ENCODE measurements around the gene TNS2. TPM values are rescaled to one million over a fixed set of nuclear protein-coding genes. Genes with fewer than 3 reads are reported as not detected.

TNS2 gene
- total and polyA plus RNA-seq, 2 of the 13 experiments (the other 11 are each of a cell fraction or from before 2014, with no cell fraction given), result 8.9 to 20.4 TPM

DNA sequence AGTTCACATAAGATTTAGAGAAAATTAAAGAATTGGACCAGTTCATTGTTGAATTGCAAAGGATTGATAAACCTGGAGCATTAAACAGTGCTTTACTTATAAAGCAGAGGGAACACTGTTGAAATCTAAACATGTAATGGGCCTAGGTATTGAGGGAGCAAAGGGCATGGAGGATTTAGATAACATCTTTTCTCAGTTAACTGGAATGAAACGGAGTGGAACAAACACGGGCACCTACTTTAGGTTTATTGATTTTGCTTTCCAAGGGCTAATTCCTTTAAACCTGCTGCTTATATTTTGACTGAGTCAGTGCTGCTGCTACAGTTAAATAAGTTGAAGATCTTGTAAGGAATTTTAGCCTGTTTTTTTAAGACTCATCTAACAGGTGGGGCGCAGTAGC, 38.0 kb upstream of the TNS2 start (continued):
- TF ChIP-seq, protein P1, sequence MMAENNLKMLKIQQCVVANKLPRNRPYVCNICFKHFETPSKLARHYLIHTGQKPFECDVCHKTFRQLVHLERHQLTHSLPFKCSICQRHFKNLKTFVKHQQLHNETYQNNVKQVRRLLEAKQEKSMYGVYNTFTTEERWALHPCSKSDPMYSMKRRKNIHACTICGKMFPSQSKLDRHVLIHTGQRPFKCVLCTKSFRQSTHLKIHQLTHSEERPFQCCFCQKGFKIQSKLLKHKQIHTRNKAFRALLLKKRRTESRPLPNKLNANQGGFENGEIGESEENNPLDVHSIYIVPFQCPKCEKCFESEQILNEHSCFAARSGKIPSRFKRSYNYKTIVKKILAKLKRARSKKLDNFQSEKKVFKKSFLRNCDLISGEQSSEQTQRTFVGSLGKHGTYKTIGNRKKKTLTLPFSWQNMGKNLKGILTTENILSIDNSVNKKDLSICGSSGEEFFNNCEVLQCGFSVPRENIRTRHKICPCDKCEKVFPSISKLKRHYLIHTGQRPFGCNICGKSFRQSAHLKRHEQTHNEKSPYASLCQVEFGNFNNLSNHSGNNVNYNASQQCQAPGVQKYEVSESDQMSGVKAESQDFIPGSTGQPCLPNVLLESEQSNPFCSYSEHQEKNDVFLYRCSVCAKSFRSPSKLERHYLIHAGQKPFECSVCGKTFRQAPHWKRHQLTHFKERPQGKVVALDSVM (CRISPR knock-in tag; IDR thresholded peaks at IDR 0.05), result no peak
- TF ChIP-seq SNAPC2 (CRISPR knock-in tag; IDR thresholded peaks at IDR 0.05), result no peak
- TF ChIP-seq NFE2L1 (CRISPR knock-in tag; IDR thresholded peaks at IDR 0.05; ENCODE audit: borderline replicate concordance), result no peak
- TF ChIP-seq NFE2 (CRISPR knock-in tag; IDR thresholded peaks at IDR 0.05), result no peak
- TF ChIP-seq, protein P2, sequence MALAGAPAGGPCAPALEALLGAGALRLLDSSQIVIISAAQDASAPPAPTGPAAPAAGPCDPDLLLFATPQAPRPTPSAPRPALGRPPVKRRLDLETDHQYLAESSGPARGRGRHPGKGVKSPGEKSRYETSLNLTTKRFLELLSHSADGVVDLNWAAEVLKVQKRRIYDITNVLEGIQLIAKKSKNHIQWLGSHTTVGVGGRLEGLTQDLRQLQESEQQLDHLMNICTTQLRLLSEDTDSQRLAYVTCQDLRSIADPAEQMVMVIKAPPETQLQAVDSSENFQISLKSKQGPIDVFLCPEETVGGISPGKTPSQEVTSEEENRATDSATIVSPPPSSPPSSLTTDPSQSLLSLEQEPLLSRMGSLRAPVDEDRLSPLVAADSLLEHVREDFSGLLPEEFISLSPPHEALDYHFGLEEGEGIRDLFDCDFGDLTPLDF (CRISPR knock-in tag; IDR thresholded peaks at IDR 0.05), result no peak
- no peak for TF ChIP-seq EZH2 (conservative IDR thresholded peaks at IDR 0.05; ENCODE audit: low read depth, low read length)
- TF ChIP-seq, protein P3, sequence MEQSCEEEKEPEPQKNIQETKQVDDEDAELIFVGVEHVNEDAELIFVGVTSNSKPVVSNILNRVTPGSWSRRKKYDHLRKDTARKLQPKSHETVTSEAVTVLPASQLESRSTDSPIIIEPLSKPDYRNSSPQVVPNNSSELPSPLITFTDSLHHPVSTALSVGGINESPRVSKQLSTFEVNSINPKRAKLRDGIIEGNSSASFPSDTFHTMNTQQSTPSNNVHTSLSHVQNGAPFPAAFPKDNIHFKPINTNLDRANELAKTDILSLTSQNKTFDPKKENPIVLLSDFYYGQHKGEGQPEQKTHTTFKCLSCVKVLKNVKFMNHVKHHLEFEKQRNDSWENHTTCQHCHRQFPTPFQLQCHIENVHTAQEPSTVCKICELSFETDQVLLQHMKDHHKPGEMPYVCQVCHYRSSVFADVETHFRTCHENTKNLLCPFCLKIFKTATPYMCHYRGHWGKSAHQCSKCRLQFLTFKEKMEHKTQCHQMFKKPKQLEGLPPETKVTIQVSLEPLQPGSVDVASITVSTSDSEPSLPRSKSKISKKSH (CRISPR knock-in tag; IDR thresholded peaks at IDR 0.05; ENCODE audit: borderline replicate concordance), result no peak
- TF ChIP-seq, protein P4, sequence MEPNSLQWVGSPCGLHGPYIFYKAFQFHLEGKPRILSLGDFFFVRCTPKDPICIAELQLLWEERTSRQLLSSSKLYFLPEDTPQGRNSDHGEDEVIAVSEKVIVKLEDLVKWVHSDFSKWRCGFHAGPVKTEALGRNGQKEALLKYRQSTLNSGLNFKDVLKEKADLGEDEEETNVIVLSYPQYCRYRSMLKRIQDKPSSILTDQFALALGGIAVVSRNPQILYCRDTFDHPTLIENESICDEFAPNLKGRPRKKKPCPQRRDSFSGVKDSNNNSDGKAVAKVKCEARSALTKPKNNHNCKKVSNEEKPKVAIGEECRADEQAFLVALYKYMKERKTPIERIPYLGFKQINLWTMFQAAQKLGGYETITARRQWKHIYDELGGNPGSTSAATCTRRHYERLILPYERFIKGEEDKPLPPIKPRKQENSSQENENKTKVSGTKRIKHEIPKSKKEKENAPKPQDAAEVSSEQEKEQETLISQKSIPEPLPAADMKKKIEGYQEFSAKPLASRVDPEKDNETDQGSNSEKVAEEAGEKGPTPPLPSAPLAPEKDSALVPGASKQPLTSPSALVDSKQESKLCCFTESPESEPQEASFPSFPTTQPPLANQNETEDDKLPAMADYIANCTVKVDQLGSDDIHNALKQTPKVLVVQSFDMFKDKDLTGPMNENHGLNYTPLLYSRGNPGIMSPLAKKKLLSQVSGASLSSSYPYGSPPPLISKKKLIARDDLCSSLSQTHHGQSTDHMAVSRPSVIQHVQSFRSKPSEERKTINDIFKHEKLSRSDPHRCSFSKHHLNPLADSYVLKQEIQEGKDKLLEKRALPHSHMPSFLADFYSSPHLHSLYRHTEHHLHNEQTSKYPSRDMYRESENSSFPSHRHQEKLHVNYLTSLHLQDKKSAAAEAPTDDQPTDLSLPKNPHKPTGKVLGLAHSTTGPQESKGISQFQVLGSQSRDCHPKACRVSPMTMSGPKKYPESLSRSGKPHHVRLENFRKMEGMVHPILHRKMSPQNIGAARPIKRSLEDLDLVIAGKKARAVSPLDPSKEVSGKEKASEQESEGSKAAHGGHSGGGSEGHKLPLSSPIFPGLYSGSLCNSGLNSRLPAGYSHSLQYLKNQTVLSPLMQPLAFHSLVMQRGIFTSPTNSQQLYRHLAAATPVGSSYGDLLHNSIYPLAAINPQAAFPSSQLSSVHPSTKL (CRISPR knock-in tag; IDR thresholded peaks at IDR 0.05), result peak; percentile 80
- no peak for TF ChIP-seq ZNF333 (CRISPR knock-in tag; IDR thresholded peaks at IDR 0.05; ENCODE audit: borderline replicate concordance)
- TF ChIP-seq ZNF124 (CRISPR knock-in tag; IDR thresholded peaks at IDR 0.05), result no peak
- TF ChIP-seq FOXK2 (IDR thresholded peaks at IDR 0.05), result no peak
- TF ChIP-seq ZFY (CRISPR knock-in tag; IDR thresholded peaks at IDR 0.05), result 0 out of 2 replicates have a peak, but pooled peaks have one; percentile 29
- TF ChIP-seq ZEB1 (IDR thresholded peaks at IDR 0.05; ENCODE audit: insufficient replicate concordance, low read depth), result no peak
- TF ChIP-seq ZNF629 (CRISPR knock-in tag; conservative IDR thresholded peaks at IDR 0.05), result peak; percentile 63
- no peak for TF ChIP-seq ZNF335 (CRISPR knock-in tag; IDR thresholded peaks at IDR 0.05)
- no peak for TF ChIP-seq ZNF326 (CRISPR knock-in tag; IDR thresholded peaks at IDR 0.05; ENCODE audit: borderline replicate concordance)
- no peak for TF ChIP-seq ZNF589 (CRISPR knock-in tag; conservative IDR thresholded peaks at IDR 0.05)
- TF ChIP-seq CEBPB (IDR thresholded peaks at IDR 0.05; ENCODE audit: borderline replicate concordance, low read depth, low read length), result no peak
- TF ChIP-seq ZNF790 (CRISPR knock-in tag; IDR thresholded peaks at IDR 0.05; ENCODE audit: borderline replicate concordance), result no peak
- no peak for TF ChIP-seq ZNF749 (CRISPR knock-in tag; IDR thresholded peaks at IDR 0.05; ENCODE audit: borderline replicate concordance)

All from HepG2 (cell line).